ENCODE data around the gene DTX2. TPM values are rescaled to one million over a fixed set of nuclear protein-coding genes. Genes with fewer than 3 reads are reported as not detected.
A peak's percentile ranks its signal among the peaks of the same experiment; 100 is the strongest.
"Not testable (repeated sequence)": the region's sequence is repeated elsewhere in the genome, so short reads cannot be mapped to it uniquely, and the experiment has no call there.

Gene DTX2
- total RNA-seq, 1 donor from 2014 or later = 23.7 TPM

DNA sequence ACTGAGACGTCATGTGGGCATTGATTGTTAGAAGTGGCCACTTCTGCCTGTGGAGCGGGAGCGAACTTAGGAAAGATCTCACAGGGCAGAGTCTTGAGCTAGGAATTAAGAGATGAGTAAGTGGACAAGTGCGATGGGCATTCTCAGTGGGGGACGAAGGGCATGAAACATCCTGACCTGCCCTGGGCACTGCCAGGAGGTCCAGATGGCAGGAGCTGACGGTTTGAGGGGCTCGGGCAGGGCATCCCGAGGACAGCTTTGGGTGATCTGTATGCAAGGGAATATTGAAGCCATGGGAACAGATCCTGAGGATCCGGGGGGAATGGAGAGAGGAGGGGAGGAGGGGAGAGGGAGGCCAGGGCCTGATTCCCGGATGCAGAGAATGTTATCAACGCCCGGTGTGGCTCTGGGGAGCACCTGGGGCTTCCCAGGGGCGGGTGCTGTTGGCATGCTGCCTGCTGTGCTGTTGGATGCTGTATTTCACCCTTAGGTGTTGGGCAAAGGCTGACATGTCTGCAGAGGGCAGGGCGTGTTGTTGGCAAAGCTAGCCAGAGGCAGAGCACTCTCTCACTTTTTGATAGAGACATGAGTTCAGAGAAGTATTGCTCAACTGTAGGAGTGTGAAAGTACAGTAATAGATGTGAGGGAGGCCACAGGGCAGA, 6.4 kb downstream of the DTX2 start:
- H3K4me3 Mint-ChIP-seq; H3K4me1 Mint-ChIP-seq; DNase-seq; H3K27ac Mint-ChIP-seq; H3K36me3 Mint-ChIP-seq (ENCODE audit: low read depth); intact Hi-C loops (cut with micrococcal nuclease); H3K27me3 Mint-ChIP-seq; H3K9me3 Mint-ChIP-seq: not testable (repeated sequence)

DNA sequence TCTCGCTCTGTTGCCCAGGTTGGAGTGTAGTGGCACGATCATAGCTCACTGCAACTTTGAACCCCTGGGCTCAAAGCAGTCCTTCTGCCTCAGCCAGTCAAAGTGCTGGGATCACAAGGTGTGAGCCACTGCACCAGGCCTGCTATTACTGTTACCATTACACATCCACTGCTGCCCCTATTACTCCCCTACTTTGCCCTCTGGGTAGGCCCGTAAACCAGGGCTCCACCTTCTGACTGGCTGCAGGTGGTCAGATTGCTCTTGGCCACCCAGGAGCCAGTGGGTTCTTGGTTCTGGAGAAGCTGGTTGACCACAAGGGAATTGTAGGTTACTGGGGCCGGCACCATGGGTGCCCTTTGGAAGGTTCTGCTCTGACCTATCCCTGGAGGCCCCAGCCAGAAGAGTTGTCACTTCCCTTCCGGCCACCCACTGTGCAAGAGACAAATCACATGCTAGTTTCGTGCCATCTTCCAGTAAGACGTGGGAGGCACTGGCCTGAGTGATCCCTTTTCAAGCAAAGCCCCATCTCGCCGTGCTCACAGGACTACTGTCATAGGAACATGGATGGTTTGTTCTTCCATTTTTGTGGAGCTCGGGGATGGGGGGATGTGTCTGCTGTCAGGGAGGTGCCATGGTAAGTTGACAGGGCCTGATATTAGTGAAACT, 10.2 kb downstream of the DTX2 start:
- H3K9me3 Mint-ChIP-seq; H3K4me1 Mint-ChIP-seq; DNase-seq; H3K4me3 Mint-ChIP-seq; H3K27me3 Mint-ChIP-seq; H3K36me3 Mint-ChIP-seq (ENCODE audit: low read depth); H3K27ac Mint-ChIP-seq; intact Hi-C loops (cut with micrococcal nuclease): not testable (repeated sequence)

DNA sequence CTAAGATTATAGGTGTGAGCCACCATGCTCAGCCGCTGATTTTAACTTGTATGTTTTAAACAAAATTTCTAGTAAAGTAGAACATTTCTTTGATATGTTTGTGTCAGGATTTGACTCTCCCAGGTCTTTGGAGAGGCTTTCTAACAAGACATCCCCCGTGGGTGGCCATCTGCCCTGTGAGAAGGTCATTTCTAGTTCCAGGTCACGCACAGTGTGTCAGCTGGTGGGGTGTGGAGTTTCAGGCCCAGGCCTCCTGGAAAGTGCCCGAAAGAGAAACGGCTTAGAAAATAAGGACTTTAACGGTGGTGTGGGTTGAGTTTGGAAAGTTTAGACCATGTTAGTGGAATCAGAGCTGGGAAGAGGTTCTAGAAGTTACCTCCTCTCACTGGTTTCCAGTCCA, 11.6 kb downstream of the DTX2 start:
- intact Hi-C loops (cut with micrococcal nuclease); H3K4me1 Mint-ChIP-seq; H3K9me3 Mint-ChIP-seq; H3K4me3 Mint-ChIP-seq; H3K36me3 Mint-ChIP-seq (ENCODE audit: low read depth); DNase-seq; H3K27ac Mint-ChIP-seq; H3K27me3 Mint-ChIP-seq: not testable (repeated sequence)

DNA sequence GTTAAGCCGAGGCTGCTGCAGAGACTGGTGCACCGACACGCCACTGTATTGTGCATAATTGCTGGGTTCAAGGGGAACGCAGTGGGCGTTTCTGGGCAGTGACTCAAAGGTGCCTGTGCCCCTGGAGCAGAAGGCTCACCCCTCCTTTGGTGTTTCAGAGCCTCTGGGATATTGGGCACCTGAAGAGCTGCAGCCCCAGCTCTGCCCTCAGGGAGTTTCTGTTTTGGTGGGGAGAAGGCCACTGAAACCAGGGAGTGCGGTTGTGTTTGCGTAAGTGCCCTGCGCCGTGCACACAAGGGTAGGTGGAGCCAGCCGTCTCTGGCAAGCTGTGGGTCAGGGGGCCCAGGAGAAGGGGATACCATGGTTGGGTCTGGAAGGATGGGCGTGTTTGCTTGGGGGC, 14.8 kb downstream of the DTX2 start:
- H3K36me3 Mint-ChIP-seq (ENCODE audit: low read depth); H3K4me1 Mint-ChIP-seq; H3K27ac Mint-ChIP-seq; intact Hi-C loops (cut with micrococcal nuclease); H3K9me3 Mint-ChIP-seq; H3K4me3 Mint-ChIP-seq; H3K27me3 Mint-ChIP-seq; DNase-seq: not testable (repeated sequence)

DNA sequence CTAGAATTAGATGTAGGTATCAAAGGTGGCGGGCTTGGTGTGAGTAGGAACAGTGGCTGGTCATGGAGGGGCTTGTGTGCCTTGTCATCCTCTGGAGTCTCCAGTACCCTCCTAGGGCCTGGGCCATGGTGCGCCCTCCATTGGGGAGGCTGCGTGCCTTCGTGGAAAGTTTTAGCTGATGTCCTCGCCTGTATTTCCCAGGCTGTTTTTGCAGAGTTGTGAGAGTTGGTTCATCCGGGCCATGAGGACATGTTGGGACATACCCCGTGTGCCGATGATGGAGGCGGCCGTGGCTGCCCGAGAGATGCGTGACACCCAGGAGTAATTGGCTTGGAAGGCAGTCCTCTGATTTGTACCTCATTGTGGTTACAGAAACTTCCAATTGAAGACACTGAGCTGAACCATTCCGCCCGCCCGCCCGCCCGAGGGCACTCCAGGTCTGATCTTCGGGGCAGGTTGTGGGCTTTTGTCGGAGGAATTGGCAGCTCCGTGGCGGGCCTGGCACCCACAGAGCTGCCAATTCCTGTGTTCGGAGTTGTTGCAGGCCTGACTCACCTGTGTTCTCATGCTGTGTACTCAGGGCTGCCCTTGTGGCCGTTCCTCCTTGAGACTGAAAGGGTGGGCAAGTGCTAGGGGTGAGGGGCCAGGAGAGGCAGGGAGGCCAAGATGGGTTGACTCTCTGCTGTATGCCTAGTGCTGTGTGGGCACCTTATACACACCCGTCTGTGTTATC, 15.4 kb downstream of the DTX2 start:
- H3K4me1 Mint-ChIP-seq; H3K9me3 Mint-ChIP-seq; DNase-seq; H3K4me3 Mint-ChIP-seq; H3K27me3 Mint-ChIP-seq; H3K27ac Mint-ChIP-seq; intact Hi-C loops (cut with micrococcal nuclease); H3K36me3 Mint-ChIP-seq (ENCODE audit: low read depth): not testable (repeated sequence)

DNA sequence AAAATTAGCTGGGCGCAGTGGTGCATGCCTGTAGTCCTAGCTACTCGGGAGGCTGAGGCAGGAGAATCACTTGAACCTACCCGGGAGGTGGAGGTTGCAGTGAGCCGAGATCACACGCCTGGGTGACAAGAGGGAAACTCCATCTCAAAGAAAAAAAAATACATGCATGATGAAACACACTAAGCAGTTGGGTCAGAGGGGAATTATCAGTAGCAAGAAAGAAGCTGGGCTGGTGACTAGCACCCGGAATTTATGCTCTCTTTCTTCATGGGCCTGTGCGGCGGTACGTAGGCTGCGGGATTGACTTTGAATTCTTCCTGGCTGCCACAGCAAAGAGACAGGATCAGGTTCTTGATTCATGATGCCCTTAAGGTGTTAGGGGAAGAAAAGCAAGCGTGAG, 18.1 kb downstream of the DTX2 start:
- H3K27me3 Mint-ChIP-seq; H3K4me3 Mint-ChIP-seq; H3K4me1 Mint-ChIP-seq; H3K9me3 Mint-ChIP-seq; DNase-seq; H3K36me3 Mint-ChIP-seq (ENCODE audit: low read depth); H3K27ac Mint-ChIP-seq; intact Hi-C loops (cut with micrococcal nuclease): not testable (repeated sequence)

DNA sequence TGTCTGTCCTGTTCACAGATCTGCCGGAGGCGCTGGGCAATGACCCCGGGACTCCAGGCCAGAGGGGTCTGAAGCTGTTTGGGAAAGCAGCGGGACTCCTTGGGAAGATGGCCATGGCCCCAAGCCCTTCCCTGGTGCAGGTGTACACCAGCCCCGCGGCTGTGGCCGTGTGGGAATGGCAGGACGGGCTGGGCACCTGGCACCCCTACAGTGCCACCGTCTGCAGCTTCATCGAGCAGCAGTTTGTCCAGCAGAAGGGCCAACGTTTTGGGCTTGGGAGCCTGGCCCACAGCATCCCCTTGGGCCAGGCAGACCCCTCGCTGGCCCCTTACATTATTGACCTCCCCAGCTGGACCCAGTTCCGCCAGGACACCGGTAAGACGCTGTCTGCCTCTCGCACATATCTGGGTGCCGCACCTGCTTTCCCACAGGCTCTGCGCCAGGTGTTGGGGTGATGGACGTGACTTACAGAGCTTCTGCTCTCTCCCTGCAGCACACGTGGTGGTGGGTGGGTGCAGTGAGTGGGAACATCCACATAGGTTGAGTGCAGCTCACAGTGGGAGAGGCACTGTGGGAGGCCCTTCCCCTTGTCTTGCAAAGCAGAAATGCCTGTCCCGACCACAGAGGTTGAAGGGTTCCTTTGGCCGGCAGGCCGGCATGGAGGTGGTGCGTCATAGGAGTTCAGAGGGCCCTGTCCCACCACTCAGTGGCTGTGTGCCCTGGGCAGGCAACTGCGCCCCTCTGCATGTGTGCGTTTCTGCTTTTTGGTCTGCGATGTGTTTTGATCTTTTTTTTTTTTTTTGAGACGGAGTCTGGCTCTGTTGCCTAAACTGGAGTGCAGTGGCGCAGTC, 19.1 kb downstream of the DTX2 start:
- H3K36me3 Mint-ChIP-seq (ENCODE audit: low read depth); H3K27me3 Mint-ChIP-seq; H3K4me3 Mint-ChIP-seq; intact Hi-C loops (cut with micrococcal nuclease); H3K9me3 Mint-ChIP-seq; H3K4me1 Mint-ChIP-seq; H3K27ac Mint-ChIP-seq; DNase-seq: not testable (repeated sequence)

DNA sequence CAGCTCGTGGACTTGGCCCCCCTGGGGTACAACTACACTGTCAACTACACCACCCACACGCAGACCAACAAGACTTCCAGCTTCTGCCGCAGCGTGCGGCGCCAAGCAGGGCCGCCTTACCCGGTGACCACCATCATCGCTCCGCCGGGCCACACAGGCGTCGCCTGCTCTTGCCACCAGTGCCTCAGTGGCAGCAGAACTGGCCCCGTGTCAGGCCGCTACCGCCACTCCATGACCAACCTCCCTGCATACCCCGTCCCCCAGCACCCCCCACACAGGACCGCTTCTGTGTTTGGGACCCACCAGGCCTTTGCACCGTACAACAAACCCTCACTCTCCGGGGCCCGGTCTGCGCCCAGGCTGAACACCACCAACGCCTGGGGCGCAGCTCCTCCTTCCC, 21.2 kb downstream of the DTX2 start:
- H3K4me3 Mint-ChIP-seq; H3K27me3 Mint-ChIP-seq; intact Hi-C loops (cut with micrococcal nuclease): not testable (repeated sequence)

DNA sequence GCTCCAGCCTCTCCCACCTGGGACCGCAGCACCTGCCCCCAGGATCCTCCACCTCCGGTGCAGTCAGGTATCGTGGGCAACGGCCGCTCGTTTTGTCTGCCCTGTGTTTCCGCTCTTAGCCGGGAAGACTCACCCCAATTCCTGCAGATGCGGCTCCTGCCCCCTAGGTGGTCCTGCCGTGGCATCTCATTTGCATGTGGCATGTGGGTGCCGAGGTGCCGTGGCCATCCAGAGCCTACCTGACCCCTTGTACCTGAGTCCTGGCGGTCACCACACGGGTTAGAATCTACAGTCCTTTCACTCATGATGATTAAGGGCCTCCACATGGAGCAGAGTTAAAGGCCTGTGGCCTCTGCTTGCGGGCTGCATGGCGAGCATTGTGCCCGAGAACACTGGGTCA, 21.6 kb downstream of the DTX2 start:
- H3K36me3 Mint-ChIP-seq (ENCODE audit: low read depth); H3K9me3 Mint-ChIP-seq; H3K27me3 Mint-ChIP-seq; H3K27ac Mint-ChIP-seq; intact Hi-C loops (cut with micrococcal nuclease); DNase-seq; H3K4me3 Mint-ChIP-seq; H3K4me1 Mint-ChIP-seq: not testable (repeated sequence)

More for the DNA sequence above, 21.2 kb downstream of the DTX2 start:
- H3K4me1 Mint-ChIP-seq; H3K27ac Mint-ChIP-seq; H3K36me3 Mint-ChIP-seq (ENCODE audit: low read depth); DNase-seq; H3K9me3 Mint-ChIP-seq: not testable (repeated sequence)

DNA sequence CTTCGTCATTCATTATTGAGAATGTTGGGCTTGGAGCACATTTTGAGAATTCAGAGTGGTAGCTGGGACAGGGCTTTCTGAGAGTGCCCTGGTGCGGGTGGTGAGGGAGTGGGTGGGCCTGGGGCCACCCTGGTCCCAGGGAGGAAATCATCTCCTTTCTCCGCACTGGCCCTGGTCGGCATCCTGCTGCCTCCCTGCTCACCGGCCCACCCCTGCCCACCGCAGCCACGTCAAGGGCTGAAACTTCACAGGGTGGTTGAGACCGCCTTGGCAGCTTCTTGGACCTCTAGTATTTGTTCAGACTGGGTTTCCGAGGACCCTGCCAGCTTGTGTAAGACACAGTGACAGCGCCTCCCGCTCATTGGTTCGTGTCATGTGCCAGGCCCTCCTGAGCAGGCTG, 22.9 kb downstream of the DTX2 start:
- H3K9me3 Mint-ChIP-seq; intact Hi-C loops (cut with micrococcal nuclease); H3K4me3 Mint-ChIP-seq; H3K27ac Mint-ChIP-seq; DNase-seq; H3K36me3 Mint-ChIP-seq (ENCODE audit: low read depth); H3K27me3 Mint-ChIP-seq; H3K4me1 Mint-ChIP-seq: not testable (repeated sequence)

DNA sequence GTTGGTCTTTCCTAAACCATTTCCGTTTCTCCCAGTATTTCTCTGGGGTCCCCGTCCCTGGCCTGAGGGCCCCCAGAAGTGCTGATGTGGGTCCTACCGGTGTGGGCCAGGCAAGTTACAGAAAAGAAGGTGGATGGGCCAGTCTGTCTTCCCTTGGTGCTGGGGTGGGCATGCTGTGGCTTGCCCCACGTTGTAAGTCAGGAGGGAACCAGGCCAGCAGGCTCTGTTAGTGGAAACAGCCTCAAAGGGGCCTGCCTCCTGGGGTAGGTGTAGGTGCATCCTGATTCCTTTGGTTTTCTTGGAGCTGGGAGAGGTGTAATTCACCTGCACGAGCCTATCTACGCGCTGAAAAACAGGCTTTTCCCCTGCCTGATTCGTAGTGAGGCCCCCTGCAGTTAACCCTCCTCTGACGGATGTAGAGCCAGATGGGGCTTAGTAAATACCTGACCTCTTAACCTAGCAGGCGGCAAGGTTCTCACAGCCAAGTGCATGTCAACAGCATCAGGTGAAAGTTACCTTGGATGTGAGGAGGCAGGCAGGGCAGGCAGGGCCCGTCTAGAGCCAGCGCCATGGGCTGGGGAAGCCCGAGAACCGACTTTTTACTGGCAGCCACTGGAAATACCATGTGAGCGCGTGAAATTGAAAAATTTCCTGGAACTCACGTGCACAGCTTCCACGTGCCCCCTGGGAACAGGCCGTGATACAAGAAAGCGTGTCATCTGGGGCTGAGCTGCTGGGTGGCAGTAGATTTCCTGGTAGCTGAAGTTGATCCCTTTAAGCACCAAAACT, 24.5 kb downstream of the DTX2 start:
- DNase-seq; H3K4me1 Mint-ChIP-seq; H3K27ac Mint-ChIP-seq; H3K36me3 Mint-ChIP-seq (ENCODE audit: low read depth); intact Hi-C loops (cut with micrococcal nuclease); H3K4me3 Mint-ChIP-seq; H3K9me3 Mint-ChIP-seq; H3K27me3 Mint-ChIP-seq: not testable (repeated sequence)

DNA sequence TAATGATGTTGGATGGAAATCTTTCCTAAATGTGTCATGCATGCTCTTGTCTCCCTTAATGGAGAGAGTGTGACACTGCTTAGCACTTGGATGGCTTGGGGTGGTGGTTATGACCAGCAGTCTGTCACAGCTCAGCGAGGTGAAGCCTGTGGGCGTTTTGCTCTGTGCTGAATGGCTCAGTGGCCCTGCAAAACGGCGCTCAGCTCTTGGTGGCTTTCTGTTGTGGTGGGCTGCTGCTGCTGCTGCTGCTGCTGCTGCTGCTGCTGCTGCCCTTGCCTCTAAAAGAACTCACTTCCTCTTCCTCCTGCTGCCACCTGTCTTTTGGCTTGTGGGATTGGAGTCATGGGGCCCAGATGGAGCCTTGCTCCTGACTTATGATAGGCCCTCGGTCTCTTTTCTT, 25.1 kb downstream of the DTX2 start:
- DNase-seq = peak; percentile 77
- Mint-ChIP-seq H3K4me3 (peak overlapping the region; percentile 53), H3K27ac (peak overlapping the region; percentile 87)

DNA sequence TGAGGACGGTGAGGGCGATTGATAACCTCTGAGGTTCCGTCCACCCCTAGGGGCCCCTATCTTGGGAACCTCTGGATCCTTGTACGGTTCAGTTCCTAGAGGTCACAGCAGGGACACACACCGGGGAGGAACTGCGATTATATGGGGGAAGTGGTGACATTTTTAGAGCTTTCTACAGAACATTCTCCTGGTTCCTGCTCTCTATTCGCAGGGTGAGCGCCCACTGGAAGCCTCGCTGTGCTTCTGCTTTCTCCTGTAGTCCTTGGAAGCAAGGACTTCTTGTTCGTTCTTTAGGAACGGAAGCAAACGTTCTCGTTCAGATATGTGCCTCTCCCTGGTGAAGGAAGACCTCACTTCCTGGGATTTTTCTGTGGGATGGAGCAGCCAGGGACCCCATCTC, 26.5 kb downstream of the DTX2 start:
- DNase-seq; H3K4me1 Mint-ChIP-seq; H3K9me3 Mint-ChIP-seq; H3K4me3 Mint-ChIP-seq; H3K36me3 Mint-ChIP-seq (ENCODE audit: low read depth); intact Hi-C loops (cut with micrococcal nuclease); H3K27ac Mint-ChIP-seq; H3K27me3 Mint-ChIP-seq: not testable (repeated sequence)

More for the DNA sequence above, 25.1 kb downstream of the DTX2 start:
- H3K4me1 Mint-ChIP-seq; H3K9me3 Mint-ChIP-seq; intact Hi-C loops (cut with micrococcal nuclease); H3K36me3 Mint-ChIP-seq (ENCODE audit: low read depth); H3K27me3 Mint-ChIP-seq: not testable (repeated sequence)
